ELR (cell line): Measurements from ENCODE around the gene RAB37.
A peak's percentile ranks its signal among the peaks of the same experiment; 100 is the strongest.

ENCODE experiments used
- DNase-seq: peaks from one replicate; pipeline ENCODE4 v3.0.0-alpha.2; 2015; ENCODE audit warnings: low read depth

RAB37 gene

DNA sequence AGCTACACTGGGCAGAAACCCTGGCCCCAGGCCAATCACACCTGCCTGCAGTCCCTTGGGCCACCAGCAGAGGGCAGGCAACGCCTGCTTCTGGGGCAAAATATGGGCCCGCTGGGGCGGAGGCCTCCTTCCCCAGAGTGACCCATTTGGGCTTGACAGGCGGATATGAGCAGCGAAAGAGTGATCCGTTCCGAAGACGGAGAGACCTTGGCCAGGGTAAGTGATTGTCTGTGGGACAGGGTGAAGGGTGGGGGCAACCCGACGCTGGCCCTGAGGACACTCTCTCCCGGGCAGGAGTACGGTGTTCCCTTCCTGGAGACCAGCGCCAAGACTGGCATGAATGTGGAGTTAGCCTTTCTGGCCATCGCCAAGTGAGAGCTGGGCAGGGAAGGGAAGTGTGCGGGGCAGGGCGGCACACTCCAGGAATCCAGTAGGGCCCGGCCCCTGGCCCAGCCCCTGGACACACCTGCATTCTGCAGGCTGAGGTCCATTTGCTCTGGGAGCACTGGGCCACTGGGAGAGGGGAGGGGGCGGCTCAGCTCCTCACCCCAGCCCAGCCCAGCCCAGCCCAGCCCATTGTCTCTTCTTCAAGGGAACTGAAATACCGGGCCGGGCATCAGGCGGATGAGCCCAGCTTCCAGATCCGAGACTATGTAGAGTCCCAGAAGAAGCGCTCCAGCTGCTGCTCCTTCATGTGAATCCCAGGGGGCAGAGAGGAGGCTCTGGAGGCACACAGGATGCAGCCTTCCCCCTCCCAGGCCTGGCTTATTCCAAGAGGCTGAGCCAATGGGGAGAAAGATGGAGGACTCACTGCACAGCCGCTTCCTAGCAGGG is 7.9 kb downstream of the RAB37 start:
- DNase-seq, result peak; percentile 71

DNA sequence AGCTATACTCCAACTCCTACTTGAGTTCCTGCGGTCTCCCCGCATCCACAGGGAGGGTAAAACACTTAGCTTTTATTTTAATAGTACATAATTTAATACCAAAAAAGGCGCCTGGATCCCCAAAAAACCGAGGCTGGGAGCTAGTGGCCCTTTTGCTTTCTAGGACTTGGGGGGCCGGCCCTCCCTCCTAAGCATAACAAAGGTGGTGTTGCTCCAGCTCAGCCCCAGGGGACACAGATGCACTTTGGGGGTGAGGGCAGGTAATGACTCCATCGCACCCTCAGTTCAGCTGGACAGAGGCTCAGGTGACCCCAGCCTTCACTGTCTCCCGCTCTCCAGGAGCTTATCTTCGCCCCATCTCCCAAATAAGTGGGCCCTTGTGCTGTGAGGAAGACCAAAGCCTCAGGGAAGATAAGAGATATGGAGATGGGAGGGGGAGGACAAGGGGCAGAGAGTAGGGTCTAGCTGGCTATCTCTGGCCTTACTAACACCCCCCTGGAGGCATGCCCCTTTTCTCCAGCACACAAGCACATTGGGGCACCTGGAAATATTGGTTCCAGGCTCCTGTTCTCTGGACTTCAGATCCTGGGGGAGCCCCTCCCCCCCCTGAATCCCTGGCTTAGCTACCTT is 8.6 kb downstream of the RAB37 start:
- no peak for DNase-seq

DNA sequence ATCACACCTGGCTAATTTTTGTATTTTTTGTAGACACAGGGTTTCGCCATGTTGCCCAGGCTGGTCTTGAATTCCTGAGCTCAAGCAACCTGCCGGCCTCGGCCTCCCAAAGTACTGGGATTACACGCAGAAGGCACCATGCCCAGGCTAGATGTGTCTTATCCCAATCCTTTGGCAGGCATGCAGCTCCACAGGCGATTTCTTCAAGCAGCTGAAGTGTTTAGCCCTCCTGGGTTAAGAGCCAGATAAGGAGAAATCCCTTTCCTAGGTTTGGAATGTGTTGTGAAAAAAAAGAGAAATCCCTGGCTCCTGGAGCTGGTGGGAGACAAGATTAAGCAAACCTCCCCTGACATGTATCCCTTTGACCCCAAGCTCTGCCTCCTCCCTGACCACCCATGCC is 9.3 kb downstream of the RAB37 start:
- no peak for DNase-seq

- peak; percentile 28 for DNase-seq
Measured at GRCh38 chr17:74746922-74747321, 9.9 kb downstream of the RAB37 start.

DNA sequence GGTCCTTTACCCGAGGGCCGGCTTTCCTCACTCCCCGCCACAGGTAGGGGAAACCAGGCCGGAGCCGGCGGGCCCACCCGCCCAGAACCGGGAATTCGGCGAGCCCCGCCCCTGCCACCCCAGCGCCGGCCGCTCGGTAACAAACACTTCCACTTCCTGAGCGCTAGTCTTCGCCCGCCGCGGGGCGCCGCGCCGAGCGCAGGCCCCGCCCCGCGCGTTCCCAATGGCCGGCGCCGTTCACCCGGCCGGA is 11.1 kb downstream of the RAB37 start:
- no peak for DNase-seq

GRCh38 chr17:74748529-74749278 is 11.6 kb downstream of the RAB37 start, which contains the start of gene NHERF1:
TSS of gene NHERF1 (plus strand) at chr17:74748628. CDS start at chr17:74748847, 219 bp downstream.
- DNase-seq, result peak; percentile 95

DNA sequence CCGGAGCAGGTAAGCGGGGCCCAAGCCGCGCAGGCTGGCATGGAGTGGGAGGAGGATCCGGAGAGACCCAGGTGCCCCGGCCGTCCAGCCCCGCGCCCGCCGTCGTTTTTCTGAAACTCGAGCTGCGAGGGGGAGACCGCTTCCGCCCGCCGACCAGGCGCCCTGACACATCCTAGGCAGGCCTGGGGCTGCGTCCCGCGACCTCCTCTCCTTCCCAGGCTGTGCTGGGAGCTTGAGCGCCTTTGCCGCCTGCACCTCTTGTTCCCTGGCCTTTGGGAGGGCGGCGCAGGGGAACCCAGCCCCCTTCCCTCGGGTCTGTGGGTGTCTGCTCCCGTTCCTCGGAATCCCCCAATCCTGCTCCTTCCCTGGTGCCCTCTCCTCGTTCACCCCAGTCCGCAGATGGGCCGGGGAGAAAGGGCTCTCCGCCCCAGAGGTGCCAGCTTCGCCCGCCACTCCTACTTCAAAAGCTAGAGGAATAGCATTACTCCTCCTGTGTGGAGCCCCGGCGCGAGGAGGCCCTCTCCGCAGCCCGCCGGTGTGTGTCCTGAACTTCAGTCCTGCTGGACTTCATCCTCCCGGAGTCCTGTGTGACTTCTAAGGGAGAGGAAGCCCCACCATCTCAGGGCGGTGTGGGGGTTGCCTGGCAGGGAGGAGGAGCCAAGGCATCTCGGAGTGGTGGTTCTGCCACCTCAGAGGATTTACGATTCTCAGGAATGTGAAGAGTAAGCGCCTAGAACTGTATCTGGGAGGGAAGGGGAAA is 12.4 kb downstream of the RAB37 start:
- peak; percentile 64 for DNase-seq

DNA sequence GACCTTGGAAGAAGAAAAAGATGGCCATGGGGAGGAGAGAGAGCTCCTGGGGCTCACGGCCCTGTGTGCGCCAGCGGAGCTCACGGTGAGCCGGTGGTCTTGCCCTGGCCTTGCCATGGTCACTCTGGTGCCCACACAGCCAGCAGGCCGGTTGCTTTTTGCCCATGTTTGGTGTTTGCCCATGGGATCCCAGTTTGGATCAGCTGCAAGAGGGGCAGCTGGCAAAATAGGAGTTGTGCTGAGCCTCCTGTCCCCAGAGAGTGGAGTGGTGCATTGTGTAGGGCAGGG is 12.9 kb downstream of the RAB37 start:
- DNase-seq, result no peak

- no peak for DNase-seq
Measured at GRCh38 chr17:74750327-74751069, 13.4 kb downstream of the RAB37 start.

GRCh38 chr17:74752415-74752814 is 15.4 kb downstream of the RAB37 start:
- DNase-seq, result no peak

DNA sequence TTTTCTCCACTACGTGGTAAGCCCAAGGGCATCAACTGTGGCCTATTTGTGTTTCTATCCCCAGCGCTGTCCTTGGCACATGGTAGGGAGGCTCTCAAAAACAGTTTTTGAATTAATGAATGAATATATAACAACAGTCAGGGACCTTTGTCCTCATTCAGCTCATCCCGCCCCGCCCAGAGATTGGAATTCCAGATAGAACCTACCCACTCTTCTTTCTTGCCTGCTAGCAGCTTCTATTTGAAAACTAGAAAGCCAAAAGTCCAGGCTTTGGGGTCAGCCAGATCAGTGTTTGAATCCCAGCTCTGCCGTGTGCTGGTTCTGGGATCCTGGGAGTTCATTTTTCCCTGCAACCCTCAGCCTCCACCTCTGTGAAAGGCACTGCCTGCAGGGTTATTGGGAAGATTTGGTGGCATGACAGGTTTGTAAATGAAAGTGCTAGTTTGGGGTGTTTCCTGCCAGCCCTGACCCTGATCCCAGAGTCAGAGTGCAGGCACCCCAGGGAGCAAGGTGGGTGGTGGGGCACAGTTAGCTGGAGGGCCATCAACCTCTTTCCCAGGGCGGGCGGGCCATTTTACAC is 15.9 kb downstream of the RAB37 start:
- no peak for DNase-seq

DNA sequence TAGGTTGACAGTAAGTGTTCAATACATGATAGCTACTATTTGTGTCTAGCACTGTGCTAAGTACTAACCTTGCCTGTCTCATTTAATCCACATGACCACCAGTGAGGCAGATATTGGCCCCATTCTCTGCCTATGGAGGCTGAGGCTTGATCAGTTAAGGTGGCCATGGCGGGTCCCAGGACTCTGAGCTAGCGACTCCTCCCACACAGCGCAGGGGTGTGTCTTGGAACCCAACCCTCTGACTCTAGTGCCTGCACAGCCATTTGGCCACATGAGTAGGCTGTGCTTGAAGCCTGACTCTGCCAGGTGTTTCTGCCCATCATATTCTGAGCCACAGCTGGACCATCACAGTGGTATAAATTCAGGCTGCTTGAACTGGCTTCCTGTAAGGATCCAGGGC is 17.8 kb downstream of the RAB37 start:
- DNase-seq, result no peak

DNA sequence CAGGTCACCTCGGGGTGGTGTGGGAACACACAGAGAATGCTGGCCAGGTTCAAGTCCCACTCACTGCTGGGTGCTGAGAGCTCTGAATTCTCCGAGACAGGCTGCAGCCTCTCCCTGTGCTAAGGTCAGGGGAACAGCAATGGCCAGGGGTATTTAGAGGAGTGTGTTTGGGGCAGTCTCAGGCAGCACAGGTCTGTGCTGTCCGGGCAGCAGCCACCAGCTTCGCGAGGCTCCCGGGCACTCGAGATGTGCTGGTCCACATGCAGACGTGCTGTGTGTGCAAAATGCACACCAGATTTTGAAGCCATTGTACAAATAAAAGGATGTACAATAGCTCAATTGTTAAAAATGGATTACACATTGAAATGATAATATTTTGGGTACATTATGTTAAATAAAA is 18.5 kb downstream of the RAB37 start:
- no peak for DNase-seq

- DNase-seq, result no peak
Measured at GRCh38 chr17:74756891-74757290, 19.8 kb downstream of the RAB37 start.

GRCh38 chr17:74757502-74757901 is 20.4 kb downstream of the RAB37 start:
- no peak for DNase-seq

DNA sequence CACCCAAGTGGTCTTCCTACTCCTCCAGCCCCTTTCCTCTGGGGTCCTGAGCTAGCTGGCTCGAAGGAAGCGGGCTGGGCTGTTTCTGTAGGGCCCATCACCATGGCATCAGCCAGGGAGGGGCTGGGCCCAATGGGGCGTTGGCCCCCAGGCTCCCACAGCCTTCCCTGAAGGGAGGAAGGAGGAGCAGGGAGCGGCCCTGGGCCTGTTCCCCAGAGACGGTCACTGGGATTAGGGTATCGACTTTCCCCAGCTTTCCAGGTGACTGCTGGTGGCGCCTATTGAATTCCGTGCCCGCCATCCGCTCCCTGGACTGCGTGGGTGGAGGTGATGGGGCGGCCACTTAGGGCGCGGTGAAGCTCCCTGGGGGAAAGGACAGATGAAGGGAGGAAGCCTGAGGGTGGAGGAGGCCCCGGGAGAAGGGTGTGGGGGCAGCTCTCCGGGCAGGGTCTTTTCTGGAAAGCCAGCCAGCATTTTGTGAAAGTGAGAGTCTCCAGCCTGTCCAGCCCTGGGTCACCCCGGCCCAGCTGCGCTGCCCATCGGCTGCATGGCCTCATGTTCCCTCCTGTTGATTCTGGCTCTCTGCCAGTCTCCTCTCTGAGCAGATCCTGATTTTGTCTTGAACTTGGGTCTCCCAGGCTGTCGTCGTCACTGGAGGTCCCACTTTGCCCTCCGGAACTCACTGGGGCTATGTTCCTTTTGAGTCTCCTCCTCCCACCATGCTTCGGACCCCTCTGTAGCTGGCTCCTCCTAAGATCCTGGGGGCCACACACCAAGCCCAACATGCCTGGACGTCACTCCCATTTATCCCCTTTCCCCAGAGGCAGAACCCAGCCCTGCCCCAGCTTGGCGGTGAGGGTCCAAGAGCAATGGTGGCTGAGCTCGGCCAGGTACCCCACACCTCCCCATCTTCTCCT is 21.1 kb downstream of the RAB37 start:
- no peak for DNase-seq

DNA sequence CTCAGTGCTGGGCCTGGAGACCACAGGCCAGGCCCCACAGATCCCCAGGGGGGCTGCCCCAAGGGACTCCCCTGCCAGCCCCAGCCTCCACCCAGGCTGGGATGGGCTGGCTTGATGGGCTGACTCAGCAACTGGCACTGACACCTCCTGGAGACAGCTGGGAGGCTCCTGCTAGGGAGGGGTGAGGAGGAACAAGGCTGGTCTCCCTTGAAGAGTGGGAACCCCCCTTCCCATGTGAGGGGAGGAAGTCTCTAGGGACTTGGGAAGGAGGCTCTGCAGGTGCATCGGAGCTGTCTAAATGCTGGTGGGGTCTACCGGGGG is 21.8 kb downstream of the RAB37 start:
- DNase-seq, result no peak

DNA sequence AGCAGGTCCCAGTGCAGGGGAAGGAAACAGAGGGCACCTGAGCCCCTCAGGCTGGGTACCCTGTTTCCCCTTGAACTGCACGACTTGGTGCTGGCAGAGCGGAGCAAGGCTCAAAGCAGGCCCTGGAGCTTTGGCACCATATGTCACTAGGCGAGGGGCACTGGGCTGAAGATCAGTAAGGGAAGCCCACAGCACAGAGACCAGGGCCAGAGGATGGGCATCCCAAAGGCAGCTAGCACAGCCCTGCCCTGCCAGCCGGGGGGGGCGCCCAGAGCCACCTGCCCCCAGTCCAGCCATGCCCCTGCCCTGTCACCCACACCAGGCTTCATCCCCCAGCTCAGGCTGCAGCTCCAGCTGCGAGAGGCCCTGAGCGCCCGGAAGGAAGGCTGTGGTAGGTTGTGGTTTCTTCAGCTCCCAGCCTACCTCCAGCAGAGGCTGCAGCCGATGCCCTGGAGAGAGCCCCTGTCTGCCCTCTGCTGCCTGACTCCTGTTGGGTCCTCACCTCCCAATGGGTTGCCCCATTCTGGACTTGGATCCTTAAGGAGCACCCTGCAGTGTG is 22.3 kb downstream of the RAB37 start:
- no peak for DNase-seq

- DNase-seq, result no peak
Measured at GRCh38 chr17:74759941-74760340, 22.9 kb downstream of the RAB37 start.

DNA sequence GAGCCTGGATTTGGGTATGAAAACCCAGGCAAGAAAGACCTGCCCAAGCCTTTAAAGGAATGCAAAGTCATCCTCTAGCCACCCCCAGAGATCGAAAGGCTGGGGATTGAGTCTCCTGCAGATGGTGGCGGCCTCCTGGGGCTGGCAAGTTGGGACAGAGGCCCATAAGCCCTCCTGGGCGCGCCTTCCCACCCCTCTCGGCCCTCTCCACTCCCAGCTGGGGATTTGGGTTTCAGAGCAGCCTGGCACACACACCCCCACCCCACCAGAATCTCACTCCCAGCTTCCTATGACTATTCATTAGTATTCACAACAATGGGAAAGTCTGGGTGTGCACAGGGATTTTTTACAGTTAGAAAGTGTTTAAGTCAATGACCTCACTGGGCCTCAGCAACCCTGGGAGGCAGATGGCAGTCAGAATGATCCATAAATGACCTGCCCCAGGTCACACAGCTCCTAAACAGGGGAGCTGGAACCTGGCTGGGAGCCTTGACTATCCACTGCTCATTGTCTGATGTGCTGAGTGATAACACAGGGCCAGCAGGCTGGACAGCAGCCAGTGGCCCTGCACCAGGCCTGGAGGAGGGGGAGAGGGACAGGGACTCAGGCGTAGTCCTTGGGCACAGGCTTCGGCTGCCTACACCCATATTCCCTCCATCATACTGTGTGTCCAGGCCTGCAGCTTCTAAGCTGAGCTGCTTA is 23.5 kb downstream of the RAB37 start:
- DNase-seq, result no peak
